HG03095 (cell line): ENCODE results near the gene OSR1.
"Not testable (repeated sequence)": the region's sequence is repeated elsewhere in the genome, so short reads cannot be mapped to it uniquely, and the experiment has no call there.

Experiments used
- ATAC-seq: cut with Tn5 transposase; IDR thresholded peaks from one replicate; pipeline ENCODE4 v1.9.1; 2021; ENCODE audit warnings: moderate library complexity; ENCODE audit not compliant: unreplicated experiment

The OSR1 gene

DNA sequence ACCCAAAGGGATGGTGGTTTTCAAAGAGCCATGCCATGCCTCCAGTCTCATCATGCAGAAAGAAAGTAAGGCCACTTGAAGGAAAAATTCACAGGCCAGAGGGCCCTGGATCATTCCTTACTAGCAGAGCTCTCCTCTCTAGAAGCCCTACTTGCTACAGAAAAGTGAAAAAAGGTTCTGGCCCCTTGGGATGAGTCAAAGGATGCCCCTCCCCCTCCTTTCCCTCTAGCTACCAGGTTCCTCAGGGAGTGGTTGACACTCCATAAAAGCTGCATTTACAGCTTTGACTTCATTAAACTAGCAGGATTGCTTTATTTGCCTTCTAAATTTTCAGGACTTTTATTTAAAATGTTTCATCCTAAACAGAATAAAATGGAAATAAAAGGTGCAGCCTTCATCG lies 21.2 kb downstream of the OSR1 start:
- ATAC-seq: no peak

DNA sequence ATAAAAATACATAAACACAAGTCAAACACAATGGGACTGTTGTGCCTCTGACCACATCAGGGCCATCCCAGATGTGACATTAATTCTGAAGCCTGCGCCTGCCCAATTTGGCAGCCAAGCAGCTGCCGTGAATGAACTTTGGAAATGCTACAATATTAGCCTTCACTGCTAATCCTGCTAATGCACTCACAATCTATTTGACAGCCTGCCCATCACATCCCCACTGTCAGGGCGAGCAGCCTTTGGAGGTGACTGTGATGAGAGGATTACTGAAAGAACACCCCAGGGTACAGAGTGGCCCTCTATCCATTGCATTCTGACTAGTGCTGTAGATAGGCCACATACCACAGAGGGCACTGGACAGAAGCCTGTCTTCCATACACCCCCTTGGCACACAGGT lies 21.6 kb downstream of the OSR1 start:
- ATAC-seq: no peak

DNA sequence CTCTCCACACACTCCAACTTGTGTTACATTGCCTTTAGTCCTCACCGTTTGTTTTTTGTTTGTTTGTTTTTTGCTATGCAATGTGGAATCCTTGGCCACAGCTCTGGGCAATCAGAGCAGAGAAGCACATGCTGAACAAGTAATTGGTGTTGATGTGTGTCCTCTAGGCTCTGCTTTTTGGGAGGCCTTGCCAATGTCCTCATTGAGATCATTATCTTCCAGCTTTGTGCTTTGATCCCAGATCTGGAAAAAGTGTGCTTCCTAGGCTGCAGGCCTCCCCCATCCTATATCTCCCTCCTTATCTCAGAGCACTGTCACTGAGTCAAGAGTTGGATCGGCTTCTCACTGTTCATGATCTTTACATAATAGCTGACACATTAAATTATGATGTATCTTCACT lies 25.9 kb downstream of the OSR1 start:
- no peak for ATAC-seq

DNA sequence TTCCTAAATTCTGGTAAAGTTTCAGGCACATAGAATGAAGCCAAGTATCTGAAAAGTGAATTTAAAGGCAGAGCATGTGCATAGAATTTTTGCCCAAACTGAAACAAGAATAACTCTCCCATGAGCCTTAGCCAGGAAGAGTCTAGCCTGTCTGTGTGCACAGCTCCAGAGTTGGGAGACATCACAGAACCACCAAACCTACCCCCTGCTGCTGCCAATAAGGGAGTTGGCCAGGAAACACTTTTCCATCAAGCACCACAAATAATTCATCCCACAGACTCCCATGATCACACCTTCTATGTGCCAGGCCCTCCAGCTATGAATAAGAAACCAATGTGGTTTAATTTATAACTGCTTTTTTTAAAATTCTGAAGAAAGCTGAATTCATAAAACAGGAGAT lies 27.0 kb downstream of the OSR1 start:
- ATAC-seq: no peak

DNA sequence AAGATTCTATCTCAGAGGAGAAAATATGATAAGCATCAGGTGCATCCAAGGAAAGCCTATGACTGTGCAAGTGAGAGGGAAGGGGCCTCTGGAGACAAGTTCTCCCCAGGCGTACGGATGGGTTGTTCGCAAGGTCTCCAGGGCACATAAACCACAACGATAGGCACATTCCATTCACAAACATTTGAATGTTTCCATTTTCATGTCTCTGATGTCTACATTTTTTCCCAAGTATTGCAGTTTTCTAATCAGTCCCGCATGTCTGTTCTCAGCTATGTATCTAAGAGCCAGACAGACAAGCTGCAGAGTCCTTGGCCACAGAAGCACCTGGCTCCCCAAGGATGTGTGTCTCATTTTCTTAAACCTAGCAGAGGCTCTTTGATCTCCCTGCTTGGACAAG lies 28.0 kb downstream of the OSR1 start:
- no peak for ATAC-seq

DNA sequence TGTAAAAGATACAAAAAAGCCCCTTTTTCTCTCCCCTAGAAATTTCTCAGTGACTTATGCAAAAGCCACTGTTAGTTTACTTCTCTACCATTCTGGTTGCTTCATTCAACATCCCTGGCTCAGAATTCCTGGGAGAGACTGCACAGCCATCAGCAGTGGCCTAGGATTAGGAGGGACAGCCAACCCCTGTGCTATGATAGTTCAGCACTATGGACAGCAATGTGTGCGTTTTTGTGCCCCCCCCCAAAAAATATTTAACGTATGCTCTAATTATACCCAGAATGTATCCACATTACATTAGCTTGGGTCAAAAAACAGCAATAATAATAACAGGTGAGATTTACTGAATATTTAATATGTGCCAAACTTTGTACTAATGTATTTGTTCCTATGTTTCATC lies 29.0 kb downstream of the OSR1 start:
- ATAC-seq: no peak

DNA sequence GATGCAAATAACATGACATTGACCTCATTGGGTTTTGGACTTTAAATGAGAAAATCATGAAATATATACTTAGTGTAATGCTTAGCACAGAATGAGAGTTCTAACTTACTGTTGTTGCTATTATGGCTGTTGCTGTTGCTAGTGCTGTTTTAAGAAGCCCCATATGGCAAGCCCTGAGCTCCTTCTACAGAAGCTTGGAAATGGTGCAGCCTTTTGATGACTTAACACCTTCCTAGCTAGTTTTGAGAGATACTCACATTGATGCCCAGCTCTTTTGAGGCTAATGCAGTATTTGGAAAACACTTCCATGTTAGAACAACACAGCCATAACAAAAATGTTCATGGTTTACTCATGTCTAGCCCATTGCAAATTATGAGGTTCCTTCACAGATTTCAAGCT lies 30.9 kb downstream of the OSR1 start:
- no peak for ATAC-seq

DNA sequence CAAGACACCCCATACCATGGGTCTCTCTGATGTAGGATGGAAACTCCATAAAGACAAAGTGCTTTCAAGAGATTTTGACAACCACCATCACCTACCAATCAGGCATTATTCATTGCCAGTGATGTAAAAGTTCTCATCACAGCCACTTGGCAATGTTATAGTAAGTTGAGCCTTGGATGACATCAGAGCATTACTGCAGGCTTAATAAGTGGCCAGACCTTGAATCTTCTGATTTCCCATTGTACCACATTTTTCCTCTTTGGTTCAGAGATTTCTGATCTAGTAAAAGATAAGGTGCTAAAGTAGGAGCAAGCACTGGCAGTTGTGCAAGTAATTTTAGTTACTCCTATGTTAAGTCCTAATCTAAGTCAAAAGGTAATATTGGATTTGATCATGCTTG lies 36.5 kb downstream of the OSR1 start:
- ATAC-seq: no peak

DNA sequence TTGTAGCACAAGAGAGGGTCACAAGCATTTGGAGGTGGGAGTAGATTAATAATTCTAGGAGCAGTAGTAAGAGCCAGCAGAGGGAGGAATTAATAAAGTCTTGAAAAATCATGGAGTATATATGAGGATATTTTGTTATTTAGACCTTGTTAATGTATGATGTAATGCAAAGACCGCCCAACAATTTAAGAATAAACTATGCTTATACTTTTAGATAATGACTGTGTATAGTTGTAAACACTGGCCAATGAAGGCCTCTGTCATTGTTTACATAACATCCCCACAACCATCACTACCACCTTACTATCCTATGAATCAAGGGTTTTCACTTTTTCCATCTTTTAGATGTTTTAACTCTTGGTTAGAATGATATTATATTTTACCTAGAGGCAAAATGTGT lies 37.6 kb downstream of the OSR1 start:
- no peak for ATAC-seq

DNA sequence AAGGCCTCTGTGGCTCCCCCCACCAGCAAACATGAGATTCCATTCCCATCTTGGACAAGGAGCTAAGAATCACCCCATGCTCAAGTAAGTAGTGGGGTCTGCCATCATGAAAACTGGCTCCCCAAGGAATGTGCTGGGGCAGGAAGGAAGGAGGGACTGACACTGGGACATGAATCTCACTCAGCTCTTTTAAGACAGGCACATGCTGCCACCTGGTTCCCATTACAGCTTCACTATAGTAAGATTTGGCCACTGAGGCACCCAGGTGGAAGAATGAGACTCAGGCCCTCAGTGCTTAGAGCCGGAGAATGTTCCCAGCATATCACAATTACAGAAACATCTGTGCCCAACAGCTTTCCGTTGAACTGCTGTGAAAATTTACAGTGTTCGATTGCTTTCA lies 38.7 kb downstream of the OSR1 start:
- no peak for ATAC-seq

DNA sequence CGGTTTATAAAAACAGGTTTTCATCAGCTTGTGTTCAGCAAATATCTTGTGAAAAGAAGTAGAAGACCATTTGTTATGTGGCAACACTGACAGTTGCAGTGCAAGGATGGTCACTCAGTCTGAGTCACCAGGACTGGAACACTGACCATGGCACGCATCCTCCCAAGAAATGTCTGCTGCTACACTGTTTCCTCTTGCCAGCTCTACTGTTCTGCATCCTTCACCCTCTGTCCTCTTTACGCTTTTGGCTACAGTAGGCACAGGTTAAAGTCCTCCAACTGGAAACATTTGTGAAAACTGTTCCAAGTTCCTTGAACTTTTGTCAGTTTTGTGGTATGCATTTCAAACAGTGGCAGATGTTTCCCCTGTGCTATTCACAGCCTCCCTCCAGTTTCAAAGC lies 39.4 kb downstream of the OSR1 start:
- no peak for ATAC-seq

DNA sequence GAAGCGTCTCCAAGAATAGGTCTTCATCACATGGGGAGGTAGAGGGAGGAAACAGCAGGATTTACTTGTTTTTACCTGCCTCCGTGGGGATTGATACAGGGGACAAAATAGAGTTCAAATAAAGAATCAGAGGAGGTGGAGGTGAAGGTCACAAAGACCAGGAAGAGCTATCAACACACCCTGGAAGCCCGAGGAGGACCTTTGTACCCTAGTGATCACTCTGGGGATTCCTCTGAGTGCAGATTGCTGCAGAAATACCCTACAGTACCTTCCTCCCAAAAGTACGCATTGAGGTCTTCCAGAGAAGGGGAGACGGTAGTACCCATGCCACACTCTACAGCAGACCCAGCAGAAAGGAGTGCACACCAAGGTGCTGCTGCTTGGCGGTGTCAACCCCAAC lies 44.9 kb downstream of the OSR1 start:
- no peak for ATAC-seq

DNA sequence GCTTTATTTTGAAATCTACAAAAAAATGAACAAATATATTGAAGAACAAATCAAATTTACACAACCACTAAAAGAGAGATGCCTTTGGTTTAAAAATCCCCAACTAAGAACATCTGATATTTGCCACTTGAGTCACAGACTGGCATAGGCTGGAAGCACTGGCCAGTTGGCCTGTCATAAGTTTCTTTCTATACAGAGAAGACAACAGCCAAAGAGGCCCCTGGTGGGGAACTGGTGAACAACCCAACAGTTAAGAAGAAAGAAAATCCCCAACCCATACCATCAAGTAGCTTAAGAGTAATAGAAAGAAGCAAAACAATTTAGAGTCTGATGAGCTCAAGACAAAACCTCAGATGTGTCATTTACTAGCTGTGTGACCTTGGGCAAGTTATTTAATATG lies 45.5 kb downstream of the OSR1 start:
- ATAC-seq: no peak

DNA sequence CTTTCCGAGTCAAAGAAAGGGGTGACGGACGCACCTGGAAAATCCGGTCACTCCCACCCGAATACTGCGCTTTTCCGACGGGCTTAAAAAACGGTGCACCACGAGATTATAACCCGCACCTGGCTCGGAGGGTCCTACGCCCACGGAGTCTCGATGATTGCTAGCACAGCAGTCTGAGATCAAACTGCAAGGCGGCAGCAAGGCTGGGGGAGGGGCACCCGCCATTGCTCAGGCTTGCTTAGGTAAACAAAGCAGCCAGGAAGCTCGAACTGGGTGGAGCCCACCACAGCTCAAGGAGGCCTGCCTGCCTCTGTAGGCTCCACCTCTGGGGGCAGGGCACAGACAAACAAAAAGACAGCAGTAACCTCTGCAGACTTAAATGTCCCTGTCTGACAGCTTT lies 52.4 kb downstream of the OSR1 start:
- ATAC-seq: not testable (repeated sequence)

DNA sequence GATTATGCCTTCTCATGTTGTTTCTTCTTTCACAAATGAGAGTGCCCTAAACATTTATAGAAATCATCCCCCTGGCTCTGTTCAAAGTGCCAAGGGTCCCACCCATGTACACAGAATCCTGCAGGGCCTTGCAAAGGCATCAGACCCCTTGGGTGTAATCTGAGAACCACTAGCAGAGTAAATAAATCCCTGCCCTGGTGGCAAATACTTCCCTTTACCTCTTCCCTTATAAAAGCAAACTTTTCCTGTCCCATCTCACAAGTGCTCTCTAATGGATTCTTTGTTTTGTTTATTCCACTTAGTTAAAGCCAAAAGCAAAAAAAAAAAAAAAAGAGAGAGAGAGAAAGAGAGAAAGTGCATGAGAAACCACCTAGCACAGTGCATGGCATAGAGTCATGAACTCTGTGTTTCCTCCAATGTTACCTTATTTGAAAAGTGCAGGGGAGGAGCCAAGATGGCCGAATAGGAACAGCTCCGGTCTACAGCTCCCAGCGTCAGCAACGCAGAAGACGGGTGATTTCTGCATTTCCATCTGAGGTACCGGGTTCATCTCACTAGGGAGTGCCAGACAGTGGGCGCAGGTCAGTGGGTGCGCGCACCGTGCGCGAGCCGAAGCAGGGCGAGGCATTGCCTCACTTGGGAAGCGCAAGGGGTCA lies 52.9 kb downstream of the OSR1 start:
- not testable (repeated sequence) for ATAC-seq

DNA sequence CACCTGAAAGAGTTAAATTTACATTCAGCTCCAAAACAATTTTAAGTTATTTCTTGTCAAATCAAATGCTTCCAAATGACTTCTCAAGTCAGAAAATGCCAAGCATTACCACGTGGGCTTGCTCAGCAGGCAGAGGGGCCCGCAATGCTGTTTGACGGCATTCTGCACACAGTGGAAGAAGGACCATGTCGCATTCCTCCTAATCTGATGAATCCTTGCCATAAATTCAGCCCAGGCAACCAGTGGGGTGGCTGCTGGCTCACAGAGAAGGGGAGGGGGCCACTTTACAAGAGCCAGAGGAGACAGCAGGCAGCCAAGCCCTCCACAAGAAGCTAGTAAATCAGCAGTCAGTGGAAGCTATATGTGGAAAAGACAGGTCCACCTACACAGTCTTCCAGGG lies 56.7 kb downstream of the OSR1 start:
- no peak for ATAC-seq
